CD4-positive, alpha-beta memory T cell (primary cell): ENCODE measurements around the gene NR5A2. TPM values are rescaled to one million over a fixed set of nuclear protein-coding genes. Genes with fewer than 3 reads are reported as not detected.

ENCODE experiments used
- CTCF ChIA-PET: fragments of 350-600 bp; sonication (Branson Sonifier 250); formaldehyde crosslinking; loops from one replicate; lab custom pipeline; 2021; ENCODE audit warnings: inconsistent platforms; ENCODE audit not compliant: partially characterized antibody; lab: Charles Lee
- POLR2A ChIA-PET: fragments of 350-600 bp; sonication (Branson Sonifier 250); formaldehyde crosslinking; loops from one replicate; lab custom pipeline; 2021; ENCODE audit not compliant: partially characterized antibody; lab: Charles Lee
- DNase-seq, 5 donors: peaks; one replicate each; pipeline versions ENCODE4 v3.0.0 to v3.0.0-alpha.2; 2020 to 2022; ENCODE audit warnings: mixed read lengths in 1 of 5
- H3K27ac ChIP-seq: one replicate; pipeline ENCODE4 v1.7.0; 2013; ENCODE audit warnings: low read depth, low read length
- H3K27me3 ChIP-seq: 2 replicates; pipeline ENCODE4 v1.7.0; 2013; ENCODE audit warnings: mild to moderate bottlenecking, low read length, moderate library complexity; ENCODE audit not compliant: insufficient read depth
- H3K36me3 ChIP-seq: 2 replicates; pipeline ENCODE4 v1.7.0; 2013; ENCODE audit warnings: mild to moderate bottlenecking, low read length, moderate library complexity; ENCODE audit not compliant: insufficient read depth
- H3K4me1 ChIP-seq: 2 replicates; pipeline ENCODE4 v1.7.0; 2013; ENCODE audit warnings: mild to moderate bottlenecking, low read length, moderate library complexity; ENCODE audit not compliant: insufficient read depth
- H3K4me3 ChIP-seq, 2 donors: one replicate each; pipeline ENCODE4 v1.7.0; 2013; ENCODE audit warnings: low read length in 2 of 2, mild to moderate bottlenecking in 1 of 2
- H3K9me3 ChIP-seq, 2 donors: one replicate each; pipeline ENCODE4 v1.7.0; 2013; ENCODE audit warnings: low read length in 2 of 2, control low read depth in 1 of 2; ENCODE audit not compliant: control insufficient read depth in 1 of 2
- H3K27ac Mint-ChIP-seq, 7 donors: one replicate each; pipeline ENCODE4 v1.8.0; 2020 to 2021; ENCODE audit warnings: mixed read lengths in 7 of 7, mild to moderate bottlenecking in 6 of 7, inconsistent platforms in 3 of 7, moderate library complexity in 3 of 7
- H3K27me3 Mint-ChIP-seq, 2 donors: one replicate each; pipeline ENCODE4 v1.8.0; 2020 to 2021; ENCODE audit warnings: mixed read lengths in 2 of 2
- H3K36me3 Mint-ChIP-seq, 2 donors: one replicate each; pipeline ENCODE4 v1.8.0; 2020 to 2021; ENCODE audit warnings: mixed read lengths in 2 of 2, inconsistent platforms in 1 of 2, mild to moderate bottlenecking in 1 of 2
- H3K4me1 Mint-ChIP-seq, 4 donors: one replicate each; pipeline ENCODE4 v1.8.0; 2020 to 2021; ENCODE audit warnings: mixed read lengths in 4 of 4, mild to moderate bottlenecking in 1 of 4
- H3K4me3 Mint-ChIP-seq, 8 donors: one replicate each; pipeline ENCODE4 v1.8.0; 2020 to 2021; ENCODE audit warnings: mixed read lengths in 8 of 8, mild to moderate bottlenecking in 7 of 8, moderate library complexity in 6 of 8, inconsistent platforms in 3 of 8
- H3K9me3 Mint-ChIP-seq, 8 donors: one replicate each; pipeline ENCODE4 v1.8.0; 2020 to 2021; ENCODE audit warnings: mixed read lengths in 8 of 8, mild to moderate bottlenecking in 5 of 8, inconsistent platforms in 3 of 8, moderate library complexity in 1 of 8
- intact Hi-C: fragments of 100-400 bp; cut with micrococcal nuclease; formaldehyde crosslinking; loops from one replicate; pipeline ENCODE4 v1.15.1; 2023
- polyA plus RNA-seq, 2 donors: library from polyadenylated mRNA; unstranded; fragments of 300-500 nt; fragmentation: Illumina TruSeq; gene quantifications; one replicate each; pipeline ENCODE4 v1.2.3, GENCODE V29; 2021
- total RNA-seq, 2 experiments: library from RNA; stranded (reverse); gene quantifications; one replicate each; pipeline ENCODE4 v1.2.3, GENCODE V29; 2021

Gene NR5A2
- total and polyA plus RNA-seq, 4 experiments from 2014 or later: not detected

- H3K4me3 Mint-ChIP-seq: peak overlapping the region in 3 of 8 donors; percentile 8 to 46 (median 38)
- no peaks in the 10 kb centered on the region for H3K9me3 Mint-ChIP-seq
- no peaks in the 10 kb centered on the region for H3K27me3 ChIP-seq
- H3K4me3 ChIP-seq: no peak overlapping the region
- peak overlapping the region in 4 of 7 donors; percentile 94 to 98 (median 96) for H3K27ac Mint-ChIP-seq
- H3K4me1 ChIP-seq: peaks cover 36% of the 10 kb centered on the region
- H3K9me3 ChIP-seq: no peaks in the 10 kb centered on the region
- ChIA-PET CTCF (interaction anchor here (2.9 kb wide), 1 partner anchor 9 kb away, joined by 8 read pairs; no protein-coding TSS in a partner anchor), POLR2A (no interaction called here)
- no peaks in the 10 kb centered on the region for H3K27me3 Mint-ChIP-seq
- DNase-seq: no peak
- intact Hi-C loops: loop anchor here (5.0 to 10.0 kb wide), 2 partner anchors 102 to 150 kb away; no protein-coding TSS in a partner anchor
- H3K27ac ChIP-seq: peak overlapping the region; percentile 55
- no peaks in the 10 kb centered on the region for H3K36me3 ChIP-seq
- H3K4me1 Mint-ChIP-seq: peaks cover 18 to 43% (median 24%) of the 10 kb centered on the region in 4 donors
- H3K36me3 Mint-ChIP-seq: no peaks in the 10 kb centered on the region
Observed at GRCh38 chr1:200152336-200152735, 124.8 kb downstream of the NR5A2 start.

GRCh38 chr1:200153277-200154055, 126.0 kb downstream of the NR5A2 start:
- DNase-seq: peak; percentile 35 to 83 (median 52)
- Mint-ChIP-seq H3K4me3 (peak overlapping the region; percentile 38 to 83 (median 61)), H3K36me3 (no peaks in the 10 kb centered on the region), H3K27ac (peak overlapping the region; percentile 89 to 98 (median 94)), H3K9me3 (no peaks in the 10 kb centered on the region), H3K27me3 (no peaks in the 10 kb centered on the region), H3K4me1 (peaks cover 18 to 43% (median 24%) of the 10 kb centered on the region in 4 donors)
- ChIA-PET CTCF (interaction anchor here (0.5 to 2.9 kb wide), 4 partner anchors 10 to 469 kb away, joined by 3 to 10 read pairs (median 6); no protein-coding TSS in a partner anchor), POLR2A (interaction anchor here (0.9 to 1.2 kb wide), 7 partner anchors 10 to 149 kb away, joined by 3 to 5 read pairs (median 3); no protein-coding TSS in a partner anchor)
- Histone ChIP-seq H3K9me3 (no peaks in the 10 kb centered on the region), H3K4me3 (no peak overlapping the region), H3K27me3 (no peaks in the 10 kb centered on the region), H3K4me1 (peaks cover 36% of the 10 kb centered on the region), H3K36me3 (no peaks in the 10 kb centered on the region), H3K27ac (peak overlapping the region; percentile 55)
- intact Hi-C loops: loop anchor here (5.0 to 10.0 kb wide), 2 partner anchors 101 to 149 kb away; no protein-coding TSS in a partner anchor

GRCh38 chr1:200154069-200154767, 126.7 kb downstream of the NR5A2 start:
- DNase-seq: peak; percentile 50 to 77 (median 54)
- intact Hi-C loops: loop anchor here (5.0 to 10.0 kb wide), 2 partner anchors 101 to 148 kb away; no protein-coding TSS in a partner anchor

GRCh38 chr1:200157715-200158114, 130.2 kb downstream of the NR5A2 start:
- Mint-ChIP-seq H3K36me3 (no peaks in the 10 kb centered on the region), H3K27me3 (no peaks in the 10 kb centered on the region), H3K4me3 (no peak overlapping the region), H3K9me3 (no peaks in the 10 kb centered on the region), H3K4me1 (peaks cover 15 to 24% (median 19%) of the 10 kb centered on the region in 4 donors), H3K27ac (no peak overlapping the region)
- ChIA-PET POLR2A (no interaction called here), CTCF (interaction anchor here (0.6 to 1.4 kb wide), 2 partner anchors 14 to 18 kb away, joined by 3 to 8 read pairs; no protein-coding TSS in a partner anchor)
- no peaks in the 10 kb centered on the region for H3K27me3 ChIP-seq
- H3K36me3 ChIP-seq: no peaks in the 10 kb centered on the region
- DNase-seq: no peak
- no peak overlapping the region for H3K27ac ChIP-seq
- no peaks in the 10 kb centered on the region for H3K9me3 ChIP-seq
- intact Hi-C loops: loop anchor here (10.0 kb wide), 1 partner anchor 97 kb away; no protein-coding TSS in a partner anchor
- H3K4me1 ChIP-seq: peaks cover 24% of the 10 kb centered on the region
- H3K4me3 ChIP-seq: no peak overlapping the region

More at GRCh38 chr1:200154069-200154767, 126.7 kb downstream of the NR5A2 start:
- Histone ChIP-seq H3K36me3 (no peaks in the 10 kb centered on the region), H3K4me1 (peaks cover 36% of the 10 kb centered on the region), H3K9me3 (no peaks in the 10 kb centered on the region), H3K4me3 (no peak overlapping the region), H3K27me3 (no peaks in the 10 kb centered on the region), H3K27ac (peak overlapping the region; percentile 55)
- Mint-ChIP-seq H3K9me3 (no peaks in the 10 kb centered on the region), H3K27me3 (no peaks in the 10 kb centered on the region), H3K36me3 (no peaks in the 10 kb centered on the region), H3K4me3 (peak overlapping the region in 7 of 8 donors; percentile 56 to 94 (median 77)), H3K27ac (peak overlapping the region; percentile 54 to 97 (median 91)), H3K4me1 (peaks cover 18 to 43% (median 24%) of the 10 kb centered on the region in 4 donors)
- CTCF ChIA-PET: interaction anchor here (0.8 to 2.9 kb wide), 3 partner anchors 11 to 15 kb away, joined by 3 to 10 read pairs (median 8); no protein-coding TSS in a partner anchor
- POLR2A ChIA-PET: interaction anchor here (1.0 to 1.2 kb wide), 5 partner anchors 14 to 72 kb away, joined by 3 to 5 read pairs (median 3); no protein-coding TSS in a partner anchor

GRCh38 chr1:200161801-200162200, 134.3 kb downstream of the NR5A2 start:
- intact Hi-C loops: no loop called here
- CTCF ChIA-PET: interaction anchor here (1.2 kb wide), 1 partner anchor 11 kb away, joined by 3 read pairs; no protein-coding TSS in a partner anchor
- H3K27ac Mint-ChIP-seq: no peak overlapping the region

GRCh38 chr1:200162258-200162657, 134.7 kb downstream of the NR5A2 start:
- CTCF ChIA-PET: no interaction called here
- intact Hi-C loops: no loop called here
- H3K27ac ChIP-seq: no peak overlapping the region
- Mint-ChIP-seq H3K9me3 (no peaks in the 10 kb centered on the region), H3K27ac (no peak overlapping the region), H3K36me3 (no peaks in the 10 kb centered on the region), H3K27me3 (no peaks in the 10 kb centered on the region), H3K4me3 (no peak overlapping the region), H3K4me1 (no peaks in the 10 kb centered on the region)
- H3K9me3 ChIP-seq: no peaks in the 10 kb centered on the region
- no peaks in the 10 kb centered on the region for H3K4me1 ChIP-seq
- H3K27me3 ChIP-seq: no peaks in the 10 kb centered on the region
- POLR2A ChIA-PET: no interaction called here
- H3K36me3 ChIP-seq: no peaks in the 10 kb centered on the region
- no peak for DNase-seq
- H3K4me3 ChIP-seq: no peak overlapping the region

More at GRCh38 chr1:200161801-200162200, 134.3 kb downstream of the NR5A2 start:
- DNase-seq: no peak
- H3K27me3 Mint-ChIP-seq: no peaks in the 10 kb centered on the region
- no peaks in the 10 kb centered on the region for H3K9me3 Mint-ChIP-seq
- no peaks in the 10 kb centered on the region for H3K36me3 Mint-ChIP-seq
- no peaks in the 10 kb centered on the region for H3K36me3 ChIP-seq
- H3K4me1 Mint-ChIP-seq: no peaks in the 10 kb centered on the region
- H3K4me3 Mint-ChIP-seq: no peak overlapping the region
- no peaks in the 10 kb centered on the region for H3K4me1 ChIP-seq
- POLR2A ChIA-PET: no interaction called here
- H3K27ac ChIP-seq: no peak overlapping the region
- no peak overlapping the region for H3K4me3 ChIP-seq
- H3K9me3 ChIP-seq: no peaks in the 10 kb centered on the region
- no peaks in the 10 kb centered on the region for H3K27me3 ChIP-seq
